Measurements from ENCODE around the gene RPN2. TPM values are rescaled to one million over a fixed set of nuclear protein-coding genes. Genes with fewer than 3 reads are reported as not detected.
A peak's percentile ranks its signal among the peaks of the same experiment; 100 is the strongest.

The RPN2 gene
- total and polyA plus RNA-seq, 10 of the 15 experiments (the other 5 are each of a cell fraction or from before 2014, with no cell fraction given) = 148 to 365 (median 228) TPM

GRCh38 chr20:37245216-37246150 is 66.4 kb downstream of the RPN2 start:
- H3K27ac ChIP-seq (ENCODE audit: control insufficient read depth, insufficient read depth) = no peak overlapping the region
- no TSS peak for BruUV-seq (replicated peaks)
- DNase-seq (ENCODE audit: low read depth, low spot score) (no peak), ATAC-seq (no peak), FAIRE-seq (no peak)
- no peaks in the 10 kb centered on the region for H3K4me1 ChIP-seq (ENCODE audit: control insufficient read depth, insufficient read depth, low read length)
- in situ Hi-C loops (cut with MboI) = no loop called here
- no peaks in the 10 kb centered on the region for H3K9me3 ChIP-seq (replicated peaks; ENCODE audit: control insufficient read depth, insufficient read depth, low read length)
- SMC1A ChIA-PET (ENCODE audit: uncharacterized antibody, unreplicated experiment) = no interaction called here
- TF ChIP-seq NFIC (IDR thresholded peaks at IDR 0.05; ENCODE audit: low read depth, low read length) (no peak), RUNX3 (IDR thresholded peaks at IDR 0.05; ENCODE audit: low read length) (0 out of 2 replicates have a peak, but pooled peaks have one; percentile 6)
- no peaks in the 10 kb centered on the region for H3K27me3 ChIP-seq (replicated peaks in 1 of 2; ENCODE audit: control insufficient read depth in 2 of 2, insufficient read depth in 2 of 2, low read length in 1 of 2)
- POLR2A ChIA-PET = no interaction called here
- RAD21 ChIA-PET (ENCODE audit: unreplicated experiment) = no interaction called here
- CTCF ChIA-PET = no interaction called here
- H3K4me3 ChIP-seq = no peak overlapping the region
- intact Hi-C loops (cut with micrococcal nuclease; ENCODE audit: unreplicated experiment) = no loop called here
- H3K9ac ChIP-seq (ENCODE audit: control insufficient read depth, insufficient read depth, low read length) = no peak overlapping the region
- H3K79me2 ChIP-seq (ENCODE audit: control insufficient read depth, insufficient read depth, low read length) = no peaks in the 10 kb centered on the region
- no peak overlapping the region for H3K4me2 ChIP-seq (ENCODE audit: control insufficient read depth, insufficient read depth)
- whole genome bisulfite sequencing (ENCODE audit: insufficient coverage, insufficient replicate concordance, low lambda C conversion rate, missing lambda C conversion rate) = 90% methylated on average over 22 of the region's 25 CpGs
- no peak overlapping the region for H2AFZ ChIP-seq (ENCODE audit: control insufficient read depth, low read depth, low read length)
- H4K20me1 ChIP-seq (ENCODE audit: control insufficient read depth, insufficient read depth) = no peaks in the 10 kb centered on the region
- H3K36me3 ChIP-seq (ENCODE audit: control insufficient read depth in 2 of 2, insufficient read depth in 2 of 2, low read length in 1 of 2) = peaks cover 9 to 12% of the 10 kb centered on the region in 2 experiments; a peak in 3 of 4 replicates

- in situ Hi-C loops (cut with MboI) (no loop called here), intact Hi-C loops (cut with micrococcal nuclease; ENCODE audit: unreplicated experiment) (no loop called here)
- ChIA-PET POLR2A (no interaction called here), CTCF (no interaction called here), RAD21 (ENCODE audit: unreplicated experiment) (no interaction called here), SMC1A (ENCODE audit: uncharacterized antibody, unreplicated experiment) (no interaction called here)
- Histone ChIP-seq H2AFZ (ENCODE audit: control insufficient read depth, low read depth, low read length) (no peak overlapping the region), H4K20me1 (ENCODE audit: control insufficient read depth, insufficient read depth) (no peaks in the 10 kb centered on the region), H3K79me2 (ENCODE audit: control insufficient read depth, insufficient read depth, low read length) (no peaks in the 10 kb centered on the region), H3K4me3 (no peak overlapping the region), H3K36me3 (ENCODE audit: control insufficient read depth in 2 of 2, insufficient read depth in 2 of 2, low read length in 1 of 2) (peaks cover 3 to 6% of the 10 kb centered on the region in 2 experiments; a peak in 3 of 4 replicates), H3K27me3 (replicated peaks in 1 of 2; ENCODE audit: control insufficient read depth in 2 of 2, insufficient read depth in 2 of 2, low read length in 1 of 2) (no peaks in the 10 kb centered on the region), H3K4me2 (ENCODE audit: control insufficient read depth, insufficient read depth) (no peak overlapping the region), H3K27ac (ENCODE audit: control insufficient read depth, insufficient read depth) (no peak overlapping the region), H3K4me1 (ENCODE audit: control insufficient read depth, insufficient read depth, low read length) (no peaks in the 10 kb centered on the region), H3K9me3 (replicated peaks; ENCODE audit: control insufficient read depth, insufficient read depth, low read length) (no peaks in the 10 kb centered on the region), H3K9ac (ENCODE audit: control insufficient read depth, insufficient read depth, low read length) (no peak overlapping the region)
- no peak for FAIRE-seq
- 100% methylated on average over 5 of the region's 5 CpGs for WGBS (ENCODE audit: insufficient coverage, insufficient replicate concordance, low lambda C conversion rate, missing lambda C conversion rate)
- BruUV-seq (replicated peaks) = no TSS peak
- no peak for ATAC-seq
- TF ChIP-seq PAX5 (IDR thresholded peaks at IDR 0.05; ENCODE audit: borderline replicate concordance, low read depth, low read length) = no peak
- DNase-seq (ENCODE audit: low read depth, low spot score) = no peak
Observed at GRCh38 chr20:37246736-37247135, 67.6 kb downstream of the RPN2 start.
